ENCODE data around the gene STPG2. TPM values are rescaled to one million over a fixed set of nuclear protein-coding genes. Genes with fewer than 3 reads are reported as not detected.

STPG2 gene
- polyA plus RNA-seq, 3 donors from 2014 or later = not detected

Other genes with a start within 250 kb of the STPG2 start
- 10 to 100 TPM; 50.4 to 85.0 (median 54.8) TPM for gene RAP1GDS1, start 117.9 kb upstream of the STPG2 start, polyA plus RNA-seq

Measured in immature natural killer cell (primary cell).